ENCODE measurements around the gene ARHGEF28. TPM values are rescaled to one million over a fixed set of nuclear protein-coding genes. Genes with fewer than 3 reads are reported as not detected.

ARHGEF28 gene
- total RNA-seq, 1 donor from 2014 or later = 0.93 TPM

- no peaks in the 10 kb centered on the region for H3K36me3 Mint-ChIP-seq (ENCODE audit: low read depth)
- peak overlapping the region; percentile 95 for H3K27ac Mint-ChIP-seq (ENCODE audit: unreplicated experiment)
- no peak for TF ChIP-seq CTCF (conservative IDR thresholded peaks at IDR 0.05)
Measured at GRCh38 chr5:73900566-73900965, 274.6 kb downstream of the ARHGEF28 start.

DNA sequence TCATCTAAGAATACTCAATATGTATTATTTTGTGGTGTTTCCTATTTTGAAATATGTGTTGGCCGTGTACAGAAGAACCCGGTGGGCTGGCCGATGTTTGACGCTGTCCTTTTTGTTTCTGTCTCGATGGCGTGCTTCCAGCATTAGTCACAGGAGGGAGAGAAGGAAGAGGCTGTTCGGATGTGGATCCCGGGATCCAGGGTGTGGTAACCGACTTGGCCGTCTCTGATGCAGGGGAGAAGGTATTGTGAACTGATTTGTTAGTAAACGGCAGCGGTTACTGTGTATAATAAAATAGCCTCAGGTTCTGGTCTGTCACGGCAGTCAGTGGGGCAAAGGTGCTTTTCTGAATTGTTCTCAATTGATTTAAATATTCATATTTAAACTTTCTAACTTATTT, 275.0 kb downstream of the ARHGEF28 start:
- Mint-ChIP-seq H3K27me3 (ENCODE audit: low read depth) (no peaks in the 10 kb centered on the region), H3K36me3 (ENCODE audit: low read depth) (no peaks in the 10 kb centered on the region), H3K27ac (ENCODE audit: unreplicated experiment) (peak overlapping the region; percentile 95), H3K4me1 (peaks cover 58% of the 10 kb centered on the region), H3K4me3 (peak overlapping the region; percentile 22), H3K9me3 (no peaks in the 10 kb centered on the region)
- no peak for TF ChIP-seq CTCF (conservative IDR thresholded peaks at IDR 0.05)
- no peak for DNase-seq (ENCODE audit: low read depth, low spot score)

More at GRCh38 chr5:73900566-73900965, 274.6 kb downstream of the ARHGEF28 start:
- H3K9me3 Mint-ChIP-seq = no peaks in the 10 kb centered on the region
- no peaks in the 10 kb centered on the region for H3K27me3 Mint-ChIP-seq (ENCODE audit: low read depth)
- H3K4me1 Mint-ChIP-seq = peaks cover 61% of the 10 kb centered on the region
- H3K4me3 Mint-ChIP-seq = no peak overlapping the region
- no peak for DNase-seq (ENCODE audit: low read depth, low spot score)

DNA sequence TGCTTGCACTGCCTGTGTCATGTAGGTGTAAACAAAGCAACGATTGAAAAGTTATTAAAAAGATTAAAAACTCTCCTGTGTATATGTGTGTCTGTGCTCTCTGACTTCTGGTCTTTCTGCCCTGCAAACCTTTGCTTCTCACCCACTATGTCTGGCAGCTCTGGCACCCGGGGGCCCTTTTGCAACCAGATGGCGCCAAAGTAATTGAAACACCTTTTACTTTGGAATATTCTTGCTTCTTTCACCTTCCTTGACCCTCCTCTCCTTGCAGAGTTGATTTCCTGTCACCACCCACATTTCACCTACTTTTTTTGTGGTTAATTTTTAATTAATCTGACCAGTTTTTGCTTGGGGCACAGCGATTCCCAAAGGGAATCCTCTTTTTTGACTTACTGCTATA, 275.5 kb downstream of the ARHGEF28 start:
- no peak for TF ChIP-seq CTCF (conservative IDR thresholded peaks at IDR 0.05)

GRCh38 chr5:73902327-73903051, 276.5 kb downstream of the ARHGEF28 start:
- Mint-ChIP-seq H3K4me1 (peaks cover 50% of the 10 kb centered on the region), H3K36me3 (ENCODE audit: low read depth) (no peaks in the 10 kb centered on the region), H3K9me3 (peaks cover 3% of the 10 kb centered on the region), H3K4me3 (no peak overlapping the region), H3K27me3 (ENCODE audit: low read depth) (no peaks in the 10 kb centered on the region), H3K27ac (ENCODE audit: unreplicated experiment) (no peak overlapping the region)
- DNase-seq (ENCODE audit: low read depth, low spot score) = peak; percentile 30
- TF ChIP-seq CTCF (conservative IDR thresholded peaks at IDR 0.05) = peak; percentile 94

More for the DNA sequence above, 275.5 kb downstream of the ARHGEF28 start:
- Mint-ChIP-seq H3K27ac (ENCODE audit: unreplicated experiment) (peak overlapping the region; percentile 83), H3K4me3 (no peak overlapping the region), H3K27me3 (ENCODE audit: low read depth) (no peaks in the 10 kb centered on the region), H3K9me3 (no peaks in the 10 kb centered on the region), H3K4me1 (peaks cover 55% of the 10 kb centered on the region), H3K36me3 (ENCODE audit: low read depth) (no peaks in the 10 kb centered on the region)
- no peak for DNase-seq (ENCODE audit: low read depth, low spot score)

GRCh38 chr5:73903169-73903568, 277.2 kb downstream of the ARHGEF28 start:
- Mint-ChIP-seq H3K36me3 (ENCODE audit: low read depth) (no peaks in the 10 kb centered on the region), H3K4me1 (peaks cover 50% of the 10 kb centered on the region), H3K4me3 (no peak overlapping the region), H3K27me3 (ENCODE audit: low read depth) (no peaks in the 10 kb centered on the region), H3K9me3 (peaks cover 3% of the 10 kb centered on the region), H3K27ac (ENCODE audit: unreplicated experiment) (no peak overlapping the region)
- DNase-seq (ENCODE audit: low read depth, low spot score) = no peak
- TF ChIP-seq CTCF (conservative IDR thresholded peaks at IDR 0.05) = no peak

All from neural crest cell (in vitro differentiated cells).